Chondrocyte (in vitro differentiated cells): ENCODE measurements around the gene DIAPH2. TPM values are rescaled to one million over a fixed set of nuclear protein-coding genes. Genes with fewer than 3 reads are reported as not detected.

ENCODE experiments used
- DNase-seq: peaks from one replicate; pipeline ENCODE4 v3.0.0; 2021; ENCODE audit warnings: mixed read lengths, low spot score
- H3K27ac Mint-ChIP-seq: one replicate; pipeline ENCODE4 v1.8.0; 2021; ENCODE audit warnings: mild to moderate bottlenecking, moderate library complexity, mixed read lengths; ENCODE audit not compliant: unreplicated experiment
- H3K27me3 Mint-ChIP-seq: 2 replicates; pipeline ENCODE4 v1.8.0; 2021; ENCODE audit warnings: low read depth, mixed read lengths
- H3K36me3 Mint-ChIP-seq: 2 replicates; pipeline ENCODE4 v1.8.0; 2021; ENCODE audit warnings: low read depth, mixed read lengths
- H3K4me1 Mint-ChIP-seq: 2 replicates; pipeline ENCODE4 v1.8.0; 2021; ENCODE audit warnings: low read depth, mild to moderate bottlenecking, mixed read lengths
- H3K4me3 Mint-ChIP-seq: one replicate; pipeline ENCODE4 v1.8.0; 2021; ENCODE audit warnings: mild to moderate bottlenecking, moderate library complexity, mixed read lengths; ENCODE audit not compliant: unreplicated experiment
- H3K9me3 Mint-ChIP-seq: 2 replicates; pipeline ENCODE4 v1.8.0; 2021; ENCODE audit warnings: low read depth, mixed read lengths
- CTCF ChIP-seq: fragments of 200-600 bp; sonication (generic); IDR thresholded peaks from 2 replicates; pipeline ENCODE4 v1.5.0; 2021; ENCODE audit warnings: antibody characterized with exemption, mild to moderate bottlenecking, moderate library complexity
- total RNA-seq: library from RNA; stranded (reverse); gene quantifications from 3 replicates; pipeline ENCODE4 v1.2.1, GENCODE V29; 2021

DIAPH2 gene
- total RNA-seq, 1 donor from 2014 or later = 14.5 TPM

- H3K9me3 Mint-ChIP-seq = no peaks in the 10 kb centered on the region
- no peaks in the 10 kb centered on the region for H3K4me1 Mint-ChIP-seq
- H3K27me3 Mint-ChIP-seq = no peaks in the 10 kb centered on the region
- DNase-seq = no peak
- no peaks in the 10 kb centered on the region for H3K36me3 Mint-ChIP-seq
- no peak overlapping the region for H3K27ac Mint-ChIP-seq
- no peak for TF ChIP-seq CTCF
- H3K4me3 Mint-ChIP-seq = no peak overlapping the region
Observed at GRCh38 chrX:97504431-97504830, 819.8 kb downstream of the DIAPH2 start.

- Mint-ChIP-seq H3K9me3 (no peaks in the 10 kb centered on the region), H3K4me3 (no peak overlapping the region), H3K36me3 (no peaks in the 10 kb centered on the region), H3K27me3 (no peaks in the 10 kb centered on the region), H3K4me1 (no peaks in the 10 kb centered on the region), H3K27ac (no peak overlapping the region)
- no peak for TF ChIP-seq CTCF
- no peak for DNase-seq
Observed at GRCh38 chrX:97517763-97518162, 833.1 kb downstream of the DIAPH2 start.

- no peak for DNase-seq
- TF ChIP-seq CTCF = no peak
- Mint-ChIP-seq H3K4me3 (no peak overlapping the region), H3K4me1 (no peaks in the 10 kb centered on the region), H3K27ac (no peak overlapping the region), H3K27me3 (no peaks in the 10 kb centered on the region), H3K9me3 (peaks cover 6% of the 10 kb centered on the region), H3K36me3 (peaks cover 8% of the 10 kb centered on the region)
Observed at GRCh38 chrX:97522307-97522706, 837.7 kb downstream of the DIAPH2 start.

GRCh38 chrX:97524340-97524739 lies 839.7 kb downstream of the DIAPH2 start:
- DNase-seq = no peak
- Mint-ChIP-seq H3K4me3 (no peak overlapping the region), H3K36me3 (peaks cover 8% of the 10 kb centered on the region), H3K9me3 (peaks cover 13% of the 10 kb centered on the region), H3K27ac (no peak overlapping the region), H3K27me3 (no peaks in the 10 kb centered on the region), H3K4me1 (peaks cover 2% of the 10 kb centered on the region)
- no peak for TF ChIP-seq CTCF

GRCh38 chrX:97524997-97525396 lies 840.4 kb downstream of the DIAPH2 start:
- H3K36me3 Mint-ChIP-seq = peaks cover 8% of the 10 kb centered on the region
- no peak overlapping the region for H3K27ac Mint-ChIP-seq
- H3K4me3 Mint-ChIP-seq = no peak overlapping the region
- H3K4me1 Mint-ChIP-seq = peaks cover 7% of the 10 kb centered on the region
- no peak for TF ChIP-seq CTCF
- no peak for DNase-seq
- H3K27me3 Mint-ChIP-seq = no peaks in the 10 kb centered on the region
- peaks cover 20% of the 10 kb centered on the region for H3K9me3 Mint-ChIP-seq
